ENCODE measurements around the gene ABCB1.

The ABCB1 gene

GRCh38 chr7:87538052-87538451 lies 62.6 kb downstream of the ABCB1 start:
- H3K36me3 ChIP-seq (replicated peaks; ENCODE audit: low read depth, low read length), result no peaks in the 10 kb centered on the region
- no peak overlapping the region for H3K4me3 ChIP-seq (ENCODE audit: low read length)
- no peak overlapping the region for H2AFZ ChIP-seq (ENCODE audit: low read depth, low read length)
- H3K27me3 ChIP-seq (ENCODE audit: low read depth, low read length), result no peaks in the 10 kb centered on the region
- no peaks in the 10 kb centered on the region for H3K9me3 ChIP-seq (ENCODE audit: insufficient read depth, low read length)
- no peaks in the 10 kb centered on the region for H3K4me1 ChIP-seq (ENCODE audit: low read length)
- H3K27ac ChIP-seq (ENCODE audit: low read length), result no peak overlapping the region
- H4K20me1 ChIP-seq (ENCODE audit: insufficient read depth, low read length), result no peaks in the 10 kb centered on the region
- no peak overlapping the region for H3K4me2 ChIP-seq (ENCODE audit: low read length)
- TF ChIP-seq CTCF (IDR thresholded peaks at IDR 0.05; ENCODE audit: low read depth, low read length) (no peak), EZH2phosphoT487 (IDR thresholded peaks at IDR 0.05; ENCODE audit: low read depth) (no peak)
- H3K79me2 ChIP-seq (ENCODE audit: low read length), result no peaks in the 10 kb centered on the region
- no peak overlapping the region for H3K9ac ChIP-seq (ENCODE audit: low read length)

GRCh38 chr7:87534072-87534471 lies 66.6 kb downstream of the ABCB1 start:
- no peak for TF ChIP-seq EZH2phosphoT487 (IDR thresholded peaks at IDR 0.05; ENCODE audit: low read depth)
- no peak for TF ChIP-seq CTCF (IDR thresholded peaks at IDR 0.05; ENCODE audit: low read depth, low read length)
- Histone ChIP-seq H3K4me2 (ENCODE audit: low read length) (no peak overlapping the region), H3K4me3 (ENCODE audit: low read length) (no peak overlapping the region), H3K9me3 (ENCODE audit: insufficient read depth, low read length) (no peaks in the 10 kb centered on the region), H3K79me2 (ENCODE audit: low read length) (no peaks in the 10 kb centered on the region), H3K36me3 (replicated peaks; ENCODE audit: low read depth, low read length) (no peaks in the 10 kb centered on the region), H3K9ac (ENCODE audit: low read length) (no peak overlapping the region), H3K27me3 (ENCODE audit: low read depth, low read length) (no peaks in the 10 kb centered on the region), H3K4me1 (ENCODE audit: low read length) (no peaks in the 10 kb centered on the region), H2AFZ (ENCODE audit: low read depth, low read length) (no peak overlapping the region), H4K20me1 (ENCODE audit: insufficient read depth, low read length) (no peaks in the 10 kb centered on the region), H3K27ac (ENCODE audit: low read length) (no peak overlapping the region)

- H3K9ac ChIP-seq (ENCODE audit: low read length), result no peak overlapping the region
- H3K27ac ChIP-seq (ENCODE audit: low read length), result no peak overlapping the region
- H3K27me3 ChIP-seq (ENCODE audit: low read depth, low read length), result no peaks in the 10 kb centered on the region
- H3K79me2 ChIP-seq (ENCODE audit: low read length), result no peaks in the 10 kb centered on the region
- TF ChIP-seq CTCF (IDR thresholded peaks at IDR 0.05; ENCODE audit: low read depth, low read length) (no peak), EZH2phosphoT487 (IDR thresholded peaks at IDR 0.05; ENCODE audit: low read depth) (no peak)
- H3K9me3 ChIP-seq (ENCODE audit: insufficient read depth, low read length), result no peaks in the 10 kb centered on the region
- H4K20me1 ChIP-seq (ENCODE audit: insufficient read depth, low read length), result no peaks in the 10 kb centered on the region
- no peak overlapping the region for H3K4me2 ChIP-seq (ENCODE audit: low read length)
- no peaks in the 10 kb centered on the region for H3K36me3 ChIP-seq (replicated peaks; ENCODE audit: low read depth, low read length)
- no peak overlapping the region for H2AFZ ChIP-seq (ENCODE audit: low read depth, low read length)
- no peaks in the 10 kb centered on the region for H3K4me1 ChIP-seq (ENCODE audit: low read length)
- no peak overlapping the region for H3K4me3 ChIP-seq (ENCODE audit: low read length)
Observed at GRCh38 chr7:87530126-87530525, 70.6 kb downstream of the ABCB1 start.

- Histone ChIP-seq H3K27me3 (ENCODE audit: low read depth, low read length) (no peaks in the 10 kb centered on the region), H3K4me1 (ENCODE audit: low read length) (no peaks in the 10 kb centered on the region), H3K79me2 (ENCODE audit: low read length) (no peaks in the 10 kb centered on the region), H3K4me3 (ENCODE audit: low read length) (no peak overlapping the region), H3K4me2 (ENCODE audit: low read length) (no peak overlapping the region), H3K27ac (ENCODE audit: low read length) (no peak overlapping the region), H4K20me1 (ENCODE audit: insufficient read depth, low read length) (no peaks in the 10 kb centered on the region), H3K9me3 (ENCODE audit: insufficient read depth, low read length) (no peaks in the 10 kb centered on the region), H3K36me3 (replicated peaks; ENCODE audit: low read depth, low read length) (no peaks in the 10 kb centered on the region), H3K9ac (ENCODE audit: low read length) (no peak overlapping the region), H2AFZ (ENCODE audit: low read depth, low read length) (no peak overlapping the region)
- no peak for TF ChIP-seq CTCF (IDR thresholded peaks at IDR 0.05; ENCODE audit: low read depth, low read length)
- no peak for TF ChIP-seq EZH2phosphoT487 (IDR thresholded peaks at IDR 0.05; ENCODE audit: low read depth)
Observed at GRCh38 chr7:87528730-87529129, 72.0 kb downstream of the ABCB1 start.
